Occipital lobe (tissue), 2 donors: ENCODE measurements around the gene RBM17. TPM values are rescaled to one million over a fixed set of nuclear protein-coding genes. Genes with fewer than 3 reads are reported as not detected.
"Not testable (repeated sequence)": the region's sequence is repeated elsewhere in the genome, so short reads cannot be mapped to it uniquely, and the experiment has no call there.

Source experiments
- DNase-seq: peaks from one replicate; lab custom pipeline; 2025; lab: John Stamatoyannopoulos, UW
- total RNA-seq: library from RNA; depleted of rRNA; stranded (reverse); fragments of >200 nt; gene quantifications from one replicate; pipeline ENCODE4 v1.2.3, GENCODE V29; 2014

Gene RBM17
- total RNA-seq: 38.2 TPM

- DNase-seq: peak; percentile 73
These were observed at the start of gene RBM17 for GRCh38 chr10:6088721-6089333. RBM17 (plus strand) TSS chr10:6089034; CDS start chr10:6097066, 8,032 bp downstream.

- DNase-seq: no peak
These were observed 49.1 kb upstream of the RBM17 start for GRCh38 chr10:6039711-6040110.

- DNase-seq: no peak
These were observed 48.6 kb upstream of the RBM17 start for GRCh38 chr10:6040205-6040604.

- not testable (repeated sequence) for DNase-seq
These were observed 45.5 kb upstream of the RBM17 start for GRCh38 chr10:6043377-6043776.

- no peak for DNase-seq
These were observed 44.8 kb upstream of the RBM17 start for GRCh38 chr10:6044060-6044459.

GRCh38 chr10:6044751-6045313 is 44.0 kb upstream of the RBM17 start:
- DNase-seq: no peak

- DNase-seq: no peak
These were observed 43.5 kb upstream of the RBM17 start for GRCh38 chr10:6045314-6045848.

- DNase-seq: no peak
These were observed 42.7 kb upstream of the RBM17 start for GRCh38 chr10:6045878-6046772.

- DNase-seq: no peak
These were observed 41.8 kb upstream of the RBM17 start for GRCh38 chr10:6046773-6047611.

- no peak for DNase-seq
These were observed 41.0 kb upstream of the RBM17 start for GRCh38 chr10:6047847-6048246.

GRCh38 chr10:6048281-6049030 is 40.4 kb upstream of the RBM17 start:
- DNase-seq: no peak

GRCh38 chr10:6049031-6049400 is 39.8 kb upstream of the RBM17 start:
- no peak for DNase-seq

- DNase-seq: no peak
These were observed 37.9 kb upstream of the RBM17 start for GRCh38 chr10:6050801-6051445.

GRCh38 chr10:6052247-6053221 is 36.3 kb upstream of the RBM17 start:
- peak; percentile 30 for DNase-seq

- DNase-seq: no peak
These were observed 35.5 kb upstream of the RBM17 start for GRCh38 chr10:6053303-6053702.

GRCh38 chr10:6053816-6054631 is 34.8 kb upstream of the RBM17 start:
- no peak for DNase-seq

- no peak for DNase-seq
These were observed 34.0 kb upstream of the RBM17 start for GRCh38 chr10:6054884-6055283.

GRCh38 chr10:6055929-6056328 is 32.9 kb upstream of the RBM17 start:
- DNase-seq: no peak
